Skin epidermis (tissue), 12 donors: Measurements from ENCODE around the gene SPATA16.

Experiments used
- H3K27ac ChIP-seq, 21 experiments: fragments of 200-600 bp; sonication (generic) in 11 of 21; one replicate each; pipeline ENCODE4 v1.5.0; 2020; ENCODE audit warnings: mild to moderate bottlenecking in 3 of 21, inconsistent platforms in 2 of 21, moderate library complexity in 2 of 21
- H3K4me3 ChIP-seq, 7 experiments: fragments of 200-600 bp; sonication (generic) in 2 of 7; one replicate each; pipeline ENCODE4 v1.5.0; 2020; ENCODE audit warnings: inconsistent platforms in 2 of 7, mild to moderate bottlenecking in 2 of 7, moderate library complexity in 1 of 7

Gene SPATA16

GRCh38 chr3:172848910-172849309 lies 292.1 kb downstream of the SPATA16 start:
- Histone ChIP-seq H3K27ac (no peak overlapping the region), H3K4me3 (no peak overlapping the region)

DNA sequence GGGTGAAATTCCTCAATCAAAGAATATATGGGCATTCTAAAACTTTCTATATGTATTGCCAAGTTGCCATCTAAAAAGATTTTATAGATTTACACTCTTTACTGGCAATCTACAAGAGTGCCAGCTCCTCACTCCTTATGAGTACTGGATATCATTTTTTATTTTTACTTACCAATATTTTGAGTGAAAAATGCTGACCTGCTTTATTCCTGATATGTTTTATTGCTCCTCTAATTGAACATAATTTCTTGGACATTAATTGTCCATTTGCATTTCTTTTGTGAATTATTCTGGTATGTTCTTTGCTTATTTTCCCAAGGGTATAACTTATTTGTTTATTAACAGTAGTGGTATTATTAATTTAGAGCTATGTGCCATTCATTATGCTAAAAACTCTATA lies 293.7 kb downstream of the SPATA16 start:
- H3K4me3 ChIP-seq = no peak overlapping the region
- no peak overlapping the region for H3K27ac ChIP-seq

DNA sequence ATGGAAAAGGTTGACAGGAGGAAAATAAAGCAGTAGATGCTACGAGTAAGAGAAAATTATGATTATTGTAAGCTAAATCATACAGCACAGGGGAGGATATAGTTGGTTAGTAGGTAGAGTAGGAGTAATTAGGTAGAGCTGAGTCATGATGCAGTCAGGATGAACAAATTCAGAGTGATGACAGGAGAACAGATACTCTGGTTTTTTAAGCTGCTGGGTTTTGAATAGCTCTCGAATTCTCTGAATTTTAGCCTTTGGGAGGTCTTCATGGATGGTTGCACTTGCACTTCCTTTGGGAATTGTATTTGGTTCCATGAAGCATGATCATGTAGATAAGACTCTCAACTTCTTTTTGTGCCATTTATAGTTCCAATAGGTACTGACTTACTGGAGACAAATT lies 294.3 kb downstream of the SPATA16 start:
- no peak overlapping the region for H3K4me3 ChIP-seq

DNA sequence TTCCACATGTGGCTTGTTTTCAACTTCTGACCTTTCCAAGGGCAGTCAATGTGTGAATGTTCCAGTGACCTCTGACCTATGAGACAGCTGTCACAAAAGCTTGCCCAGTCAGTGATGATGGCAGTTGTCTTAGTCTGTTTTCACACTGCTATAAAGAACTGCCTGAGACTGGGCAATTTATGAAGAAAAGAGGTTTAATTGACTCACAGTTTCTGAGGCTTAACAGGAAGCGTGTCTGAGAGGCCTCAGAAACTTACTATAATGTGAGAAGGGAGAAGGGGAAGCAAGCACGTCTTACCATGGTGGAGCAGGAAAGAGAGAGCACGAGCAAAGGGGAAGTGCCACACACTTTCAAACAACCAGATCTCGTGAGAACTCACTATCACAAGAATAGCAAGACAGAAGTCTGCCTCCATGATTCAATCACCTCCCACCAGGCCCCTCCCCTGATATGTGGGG lies 294.9 kb downstream of the SPATA16 start:
- H3K27ac ChIP-seq = no peak overlapping the region
- H3K4me3 ChIP-seq = no peak overlapping the region

More for the DNA sequence above, 294.3 kb downstream of the SPATA16 start:
- no peak overlapping the region for H3K27ac ChIP-seq

DNA sequence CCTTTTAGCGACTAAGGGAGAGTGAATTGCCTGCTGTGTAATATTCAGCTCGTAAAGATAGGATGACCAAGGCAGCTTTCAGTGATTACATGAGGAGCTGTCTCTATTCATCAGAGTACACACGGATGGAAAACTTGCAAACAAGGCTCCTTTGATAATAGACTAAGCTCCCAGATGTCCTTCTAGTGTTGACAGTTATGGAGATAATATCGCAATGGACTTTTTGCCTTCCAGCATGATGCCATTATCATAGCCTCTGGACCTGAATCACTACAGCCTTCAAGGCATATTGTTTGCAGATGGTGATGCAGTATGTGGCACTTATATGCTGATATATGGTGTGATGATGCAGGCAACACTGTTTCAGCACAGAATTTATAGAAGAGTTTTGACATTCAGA lies 296.6 kb downstream of the SPATA16 start:
- no peak overlapping the region for H3K4me3 ChIP-seq
- no peak overlapping the region for H3K27ac ChIP-seq

- H3K27ac ChIP-seq = no peak overlapping the region
- no peak overlapping the region for H3K4me3 ChIP-seq
Observed at GRCh38 chr3:172840913-172841312, 300.1 kb downstream of the SPATA16 start.

DNA sequence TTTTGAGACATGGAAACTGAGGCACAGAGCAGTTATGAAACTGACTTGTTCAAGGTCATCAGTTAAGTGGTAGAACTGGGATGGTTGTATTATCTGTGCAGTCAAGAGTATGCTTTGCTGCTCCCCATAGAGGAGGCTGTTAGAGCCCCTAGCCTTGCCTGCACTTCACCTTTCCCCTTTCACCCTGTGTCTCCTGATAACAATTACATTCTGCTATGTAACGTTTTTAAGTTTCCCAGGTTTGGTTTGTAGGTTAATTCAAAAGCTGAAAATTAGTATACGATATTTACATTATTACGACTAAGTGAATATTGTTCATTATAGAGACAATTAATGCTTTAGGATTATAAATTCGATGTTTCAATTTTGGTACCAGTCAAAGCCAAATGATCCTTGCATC lies 300.6 kb downstream of the SPATA16 start:
- no peak overlapping the region for H3K27ac ChIP-seq
- H3K4me3 ChIP-seq = no peak overlapping the region

- H3K27ac ChIP-seq = no peak overlapping the region
Observed at GRCh38 chr3:172839679-172840078, 301.4 kb downstream of the SPATA16 start.

More at GRCh38 chr3:172839679-172840078, 301.4 kb downstream of the SPATA16 start:
- no peak overlapping the region for H3K4me3 ChIP-seq
